Measurements from ENCODE around the gene SOCS2. TPM values are rescaled to one million over a fixed set of nuclear protein-coding genes. Genes with fewer than 3 reads are reported as not detected.

SOCS2 gene, protein sequence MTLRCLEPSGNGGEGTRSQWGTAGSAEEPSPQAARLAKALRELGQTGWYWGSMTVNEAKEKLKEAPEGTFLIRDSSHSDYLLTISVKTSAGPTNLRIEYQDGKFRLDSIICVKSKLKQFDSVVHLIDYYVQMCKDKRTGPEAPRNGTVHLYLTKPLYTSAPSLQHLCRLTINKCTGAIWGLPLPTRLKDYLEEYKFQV
- 21.4 and 45.8 TPM in 2 replicates for total RNA-seq

GRCh38 chr12:93571925-93572711, at the start of gene SOCS2:
TSS of gene SOCS2 (plus strand) at chr12:93572675. CDS start at chr12:93572898, 223 bp downstream.

Other genes with a start within 250 kb of the SOCS2 start
- gene NUDT4, start 194.8 kb upstream of the SOCS2 start, total RNA-seq = 87.3 and 120 TPM in 2 replicates
- 49.7 and 129 TPM in 2 replicates for gene UBE2N, start 130.7 kb upstream of the SOCS2 start, total RNA-seq
- gene MRPL42, start 105.2 kb upstream of the SOCS2 start, total RNA-seq = 30.4 and 74.0 TPM in 2 replicates
- gene CRADD, start 104.7 kb downstream of the SOCS2 start, total RNA-seq = 7.4 and 17.2 TPM in 2 replicates

Data from placental pericyte (primary cell).